Liver (tissue), 3 donors: ENCODE data around the gene LYZL6.

Experiments
- GABPA ChIP-seq, 2 donors: IDR thresholded peaks in 1 of 2; conservative IDR thresholded peaks in 1 of 2; 2 replicates each; pipeline ENCODE4 v1.6.1; 2016; ENCODE audit warnings: antibody characterized with exemption in 2 of 2, mild to moderate bottlenecking in 1 of 2, moderate library complexity in 1 of 2
- YY1 ChIP-seq: IDR thresholded peaks from 2 replicates; pipeline ENCODE4 v1.6.1; 2016; ENCODE audit warnings: antibody characterized with exemption, mild to moderate bottlenecking
- TF ChIP-seq, protein P1 (sequence below): fragments of 150-350 bp; IDR thresholded peaks from 2 replicates; pipeline ENCODE4 v1.5.1; 2017; ENCODE audit warnings: improper control_type of control experiment, low read depth, low read length; ENCODE audit not compliant: missing input control
- TF ChIP-seq, protein P2 (sequence below): IDR thresholded peaks from 2 replicates; pipeline ENCODE4 v1.6.1; 2016; ENCODE audit warnings: antibody characterized with exemption
- TF ChIP-seq, protein P3 (sequence below): IDR thresholded peaks from 2 replicates; pipeline ENCODE4 v1.6.1; 2016; ENCODE audit warnings: antibody characterized with exemption, mild to moderate bottlenecking
- donor health status: healthy.
- donor health status: healthy.

DNA sequence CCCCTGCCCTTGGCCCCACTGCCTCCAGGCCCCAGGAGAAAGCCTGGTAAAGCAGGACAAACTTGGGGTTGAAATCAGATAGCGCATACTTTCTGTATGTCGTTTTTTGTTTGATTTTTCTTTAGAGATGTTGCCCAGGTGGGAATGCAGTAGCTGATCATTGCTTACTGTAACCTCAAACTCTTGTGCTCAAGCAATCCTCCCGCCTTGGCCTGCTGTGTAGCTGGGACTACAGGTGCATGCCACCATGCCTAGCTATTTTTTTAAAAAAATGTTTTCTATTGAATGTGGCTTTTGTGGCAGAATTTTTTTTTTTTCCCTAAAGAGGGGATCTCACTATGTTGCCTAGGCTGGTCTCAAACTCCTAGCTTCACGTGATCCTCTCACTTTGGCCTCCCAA lies 52.2 kb downstream of the LYZL6 start:
- TF ChIP-seq, protein P1, sequence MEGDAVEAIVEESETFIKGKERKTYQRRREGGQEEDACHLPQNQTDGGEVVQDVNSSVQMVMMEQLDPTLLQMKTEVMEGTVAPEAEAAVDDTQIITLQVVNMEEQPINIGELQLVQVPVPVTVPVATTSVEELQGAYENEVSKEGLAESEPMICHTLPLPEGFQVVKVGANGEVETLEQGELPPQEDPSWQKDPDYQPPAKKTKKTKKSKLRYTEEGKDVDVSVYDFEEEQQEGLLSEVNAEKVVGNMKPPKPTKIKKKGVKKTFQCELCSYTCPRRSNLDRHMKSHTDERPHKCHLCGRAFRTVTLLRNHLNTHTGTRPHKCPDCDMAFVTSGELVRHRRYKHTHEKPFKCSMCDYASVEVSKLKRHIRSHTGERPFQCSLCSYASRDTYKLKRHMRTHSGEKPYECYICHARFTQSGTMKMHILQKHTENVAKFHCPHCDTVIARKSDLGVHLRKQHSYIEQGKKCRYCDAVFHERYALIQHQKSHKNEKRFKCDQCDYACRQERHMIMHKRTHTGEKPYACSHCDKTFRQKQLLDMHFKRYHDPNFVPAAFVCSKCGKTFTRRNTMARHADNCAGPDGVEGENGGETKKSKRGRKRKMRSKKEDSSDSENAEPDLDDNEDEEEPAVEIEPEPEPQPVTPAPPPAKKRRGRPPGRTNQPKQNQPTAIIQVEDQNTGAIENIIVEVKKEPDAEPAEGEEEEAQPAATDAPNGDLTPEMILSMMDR: no peak
- TF ChIP-seq, protein P2, sequence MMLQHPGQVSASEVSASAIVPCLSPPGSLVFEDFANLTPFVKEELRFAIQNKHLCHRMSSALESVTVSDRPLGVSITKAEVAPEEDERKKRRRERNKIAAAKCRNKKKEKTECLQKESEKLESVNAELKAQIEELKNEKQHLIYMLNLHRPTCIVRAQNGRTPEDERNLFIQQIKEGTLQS: no peak
- TF ChIP-seq YY1 (no peak), GABPA (IDR thresholded peaks at IDR 0.05 in 1 of 2, conservative IDR thresholded peaks at IDR 0.05 in 1 of 2) (no peak)
- TF ChIP-seq, protein P3, sequence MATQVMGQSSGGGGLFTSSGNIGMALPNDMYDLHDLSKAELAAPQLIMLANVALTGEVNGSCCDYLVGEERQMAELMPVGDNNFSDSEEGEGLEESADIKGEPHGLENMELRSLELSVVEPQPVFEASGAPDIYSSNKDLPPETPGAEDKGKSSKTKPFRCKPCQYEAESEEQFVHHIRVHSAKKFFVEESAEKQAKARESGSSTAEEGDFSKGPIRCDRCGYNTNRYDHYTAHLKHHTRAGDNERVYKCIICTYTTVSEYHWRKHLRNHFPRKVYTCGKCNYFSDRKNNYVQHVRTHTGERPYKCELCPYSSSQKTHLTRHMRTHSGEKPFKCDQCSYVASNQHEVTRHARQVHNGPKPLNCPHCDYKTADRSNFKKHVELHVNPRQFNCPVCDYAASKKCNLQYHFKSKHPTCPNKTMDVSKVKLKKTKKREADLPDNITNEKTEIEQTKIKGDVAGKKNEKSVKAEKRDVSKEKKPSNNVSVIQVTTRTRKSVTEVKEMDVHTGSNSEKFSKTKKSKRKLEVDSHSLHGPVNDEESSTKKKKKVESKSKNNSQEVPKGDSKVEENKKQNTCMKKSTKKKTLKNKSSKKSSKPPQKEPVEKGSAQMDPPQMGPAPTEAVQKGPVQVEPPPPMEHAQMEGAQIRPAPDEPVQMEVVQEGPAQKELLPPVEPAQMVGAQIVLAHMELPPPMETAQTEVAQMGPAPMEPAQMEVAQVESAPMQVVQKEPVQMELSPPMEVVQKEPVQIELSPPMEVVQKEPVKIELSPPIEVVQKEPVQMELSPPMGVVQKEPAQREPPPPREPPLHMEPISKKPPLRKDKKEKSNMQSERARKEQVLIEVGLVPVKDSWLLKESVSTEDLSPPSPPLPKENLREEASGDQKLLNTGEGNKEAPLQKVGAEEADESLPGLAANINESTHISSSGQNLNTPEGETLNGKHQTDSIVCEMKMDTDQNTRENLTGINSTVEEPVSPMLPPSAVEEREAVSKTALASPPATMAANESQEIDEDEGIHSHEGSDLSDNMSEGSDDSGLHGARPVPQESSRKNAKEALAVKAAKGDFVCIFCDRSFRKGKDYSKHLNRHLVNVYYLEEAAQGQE: no peak
